Bone marrow (tissue), 2 donors: ENCODE data around the gene SEC22A.

ENCODE experiments used
- DNase-seq, 2 donors: peaks; one replicate each; lab custom pipeline; 2025; lab: John Stamatoyannopoulos, UW

The SEC22A gene

GRCh38 chr3:123263941-123264340, 62.2 kb downstream of the SEC22A start:
- DNase-seq = no peak

GRCh38 chr3:123267821-123268220, 66.1 kb downstream of the SEC22A start:
- DNase-seq = no peak

GRCh38 chr3:123270818-123271217, 69.1 kb downstream of the SEC22A start:
- DNase-seq = no peak

GRCh38 chr3:123271466-123272159, 69.9 kb downstream of the SEC22A start:
- no peak for DNase-seq

GRCh38 chr3:123272547-123272946, 70.8 kb downstream of the SEC22A start:
- no peak for DNase-seq

- no peak for DNase-seq
Observed at GRCh38 chr3:123275691-123276090, 73.9 kb downstream of the SEC22A start.

GRCh38 chr3:123276346-123277006, 74.7 kb downstream of the SEC22A start:
- DNase-seq = no peak

GRCh38 chr3:123277106-123277505, 75.4 kb downstream of the SEC22A start:
- no peak for DNase-seq

GRCh38 chr3:123278446-123278845, 76.7 kb downstream of the SEC22A start:
- no peak for DNase-seq

GRCh38 chr3:123279121-123279520, 77.4 kb downstream of the SEC22A start:
- no peak for DNase-seq

- DNase-seq = no peak
Observed at GRCh38 chr3:123281406-123281805, 79.7 kb downstream of the SEC22A start.

- no peak for DNase-seq
Observed at GRCh38 chr3:123281929-123282328, 80.2 kb downstream of the SEC22A start.

GRCh38 chr3:123282461-123282860, 80.7 kb downstream of the SEC22A start:
- DNase-seq = no peak

- DNase-seq = no peak
Observed at GRCh38 chr3:123283074-123283473, 81.3 kb downstream of the SEC22A start.

GRCh38 chr3:123283657-123284398, 82.1 kb downstream of the SEC22A start:
- DNase-seq = no peak

GRCh38 chr3:123284399-123285010, 82.8 kb downstream of the SEC22A start:
- no peak for DNase-seq

GRCh38 chr3:123285066-123285465, 83.3 kb downstream of the SEC22A start:
- DNase-seq = no peak

GRCh38 chr3:123285479-123285878, 83.7 kb downstream of the SEC22A start:
- DNase-seq = no peak

- DNase-seq = no peak
Observed at GRCh38 chr3:123285931-123286307, 84.2 kb downstream of the SEC22A start.

GRCh38 chr3:123286308-123287023, 84.7 kb downstream of the SEC22A start:
- no peak for DNase-seq

- DNase-seq = no peak
Observed at GRCh38 chr3:123287051-123287961, 85.6 kb downstream of the SEC22A start.
